ENCODE measurements around the gene KCNK6.

Gene KCNK6

GRCh38 chr19:38319421-38320258, at the start of gene KCNK6:
Gene KCNK6, plus strand, starts transcription at chr19:38319845. Its CDS starts 106 bp downstream, at chr19:38319951.
- no peak for DNase-seq (ENCODE audit: low read depth in 2 of 3, low spot score in 2 of 3)

DNA sequence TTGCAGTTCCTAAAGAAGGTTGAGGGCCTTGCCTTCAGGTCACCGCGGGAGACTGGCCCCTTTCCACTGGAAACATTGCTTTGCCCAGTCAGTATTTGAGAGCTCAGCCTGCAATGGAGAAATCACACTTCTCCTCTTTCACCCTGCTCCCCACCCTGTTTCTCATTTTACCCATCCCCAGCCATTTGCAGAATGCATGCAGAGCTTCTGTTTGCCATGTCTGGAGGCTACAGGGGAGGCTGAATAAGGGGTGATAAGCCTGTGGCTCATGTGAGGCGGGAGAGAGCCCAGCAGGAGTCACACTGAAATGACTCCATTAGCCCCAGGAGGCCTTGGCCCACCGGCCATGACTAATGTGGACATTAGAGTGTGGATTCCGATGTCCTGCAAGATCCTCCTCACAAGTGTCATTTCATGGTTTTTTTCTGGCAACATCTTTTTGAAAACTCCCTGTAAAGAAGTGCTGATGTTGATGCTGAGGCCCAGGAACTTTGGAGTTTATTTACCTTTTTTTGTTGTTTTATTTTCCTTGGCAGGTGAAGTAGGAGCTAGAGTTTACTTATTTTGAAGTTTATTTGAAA, 49.0 kb upstream of the KCNK6 start:
- no peak for DNase-seq (ENCODE audit: low read depth in 2 of 3, low spot score in 2 of 3)

GRCh38 chr19:38273499-38273898, 46.1 kb upstream of the KCNK6 start:
- DNase-seq (ENCODE audit: low read depth in 2 of 3, low spot score in 2 of 3) = no peak

- DNase-seq (ENCODE audit: low read depth in 2 of 3, low spot score in 2 of 3) = no peak
These were observed 44.9 kb upstream of the KCNK6 start for GRCh38 chr19:38274739-38275138.

DNA sequence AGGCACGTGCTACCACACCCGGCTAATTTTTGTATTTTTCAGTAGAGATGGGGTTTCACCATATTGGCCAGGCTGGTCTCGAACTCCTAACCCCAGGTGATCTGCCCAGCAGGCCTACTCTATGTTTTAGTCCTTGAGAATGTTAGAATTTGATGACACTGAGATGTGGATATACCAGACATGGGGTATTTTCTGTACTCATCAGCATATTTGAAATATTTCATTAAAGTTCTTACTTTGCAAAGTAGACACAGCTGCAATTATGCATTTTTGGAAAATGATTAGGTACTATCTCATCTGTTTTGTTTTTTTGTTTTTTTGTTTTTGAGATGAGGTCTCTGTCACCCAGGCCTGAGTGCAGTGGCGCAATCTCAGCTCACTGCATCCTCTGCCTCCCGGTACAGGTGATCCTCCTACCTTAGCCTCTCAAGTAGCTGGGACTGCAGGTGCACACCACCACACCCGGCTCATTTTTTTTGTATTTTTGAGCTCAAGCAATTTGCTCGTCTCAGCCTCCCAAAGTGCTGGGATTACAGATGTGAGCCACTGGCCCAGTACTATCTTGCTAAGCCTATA, 42.6 kb upstream of the KCNK6 start:
- DNase-seq (ENCODE audit: low read depth in 2 of 3, low spot score in 2 of 3) = no peak

GRCh38 chr19:38277549-38277948, 42.1 kb upstream of the KCNK6 start:
- no peak for DNase-seq (ENCODE audit: low read depth in 2 of 3, low spot score in 2 of 3)

- no peak for DNase-seq (ENCODE audit: low read depth in 2 of 3, low spot score in 2 of 3)
These were observed 41.5 kb upstream of the KCNK6 start for GRCh38 chr19:38277969-38278680.

DNA sequence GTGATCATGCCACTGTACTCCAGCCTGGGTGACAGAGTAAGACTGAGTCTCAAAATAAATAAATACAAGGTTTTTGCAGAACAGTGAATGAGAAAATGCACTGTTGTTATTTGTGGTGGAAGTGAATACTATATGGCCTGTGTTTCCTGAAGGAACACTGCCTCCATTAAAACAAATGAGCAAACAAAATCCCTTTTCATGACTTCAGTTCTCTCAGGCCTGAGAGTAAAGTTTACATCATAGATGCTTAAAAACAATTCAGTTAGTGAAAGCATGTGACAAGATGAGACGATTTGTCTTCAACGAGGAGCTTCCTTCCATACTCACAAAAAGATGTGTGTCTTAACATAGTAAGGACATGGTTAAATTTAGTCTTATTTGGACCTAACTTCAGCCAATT, 40.9 kb upstream of the KCNK6 start:
- no peak for DNase-seq (ENCODE audit: low read depth in 2 of 3, low spot score in 2 of 3)

DNA sequence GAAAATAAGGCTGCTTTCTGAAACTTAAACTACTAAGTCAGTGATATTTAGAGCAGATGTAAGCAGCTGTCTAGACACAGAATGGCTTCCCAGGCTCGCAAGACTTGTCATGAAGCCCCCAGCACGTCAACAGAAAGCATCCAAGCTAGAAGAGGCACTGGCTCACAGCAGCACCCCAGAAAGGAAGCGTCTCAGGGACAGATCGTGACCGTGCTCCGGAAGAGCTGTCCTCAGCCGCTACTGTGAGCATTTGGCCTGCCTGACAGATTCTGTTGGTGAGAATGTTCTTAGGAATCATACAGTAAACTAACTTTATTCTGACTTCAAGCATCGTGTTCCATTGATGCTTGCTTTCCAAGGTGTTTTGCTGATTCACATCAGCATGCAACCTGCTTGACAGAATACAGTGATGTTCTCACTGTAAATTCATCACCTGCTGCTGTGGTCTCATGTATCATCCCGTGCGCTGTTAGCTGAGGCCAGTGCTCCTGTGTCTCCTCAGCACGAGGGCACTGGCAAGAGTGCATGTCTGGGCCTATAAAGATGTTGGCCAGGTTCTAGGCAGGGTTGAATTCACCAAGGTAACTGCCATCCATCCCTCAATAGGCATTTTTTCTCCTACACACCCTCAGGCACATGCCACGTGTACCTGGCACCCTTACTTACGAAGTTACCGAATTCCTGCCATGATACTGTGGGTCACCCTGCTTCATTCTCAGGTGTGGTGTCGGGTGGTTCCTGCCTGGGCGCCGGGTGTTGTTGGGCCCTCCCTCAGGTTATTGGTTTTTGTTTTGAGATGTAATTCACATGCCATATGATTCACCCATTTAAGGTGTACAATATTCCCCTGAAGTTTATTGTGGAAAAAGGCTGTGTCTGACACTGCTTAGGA, 39.4 kb upstream of the KCNK6 start:
- no peak for DNase-seq (ENCODE audit: low read depth in 2 of 3, low spot score in 2 of 3)

GRCh38 chr19:38281811-38282566, 37.7 kb upstream of the KCNK6 start:
- no peak for DNase-seq (ENCODE audit: low read depth in 2 of 3, low spot score in 2 of 3)

DNA sequence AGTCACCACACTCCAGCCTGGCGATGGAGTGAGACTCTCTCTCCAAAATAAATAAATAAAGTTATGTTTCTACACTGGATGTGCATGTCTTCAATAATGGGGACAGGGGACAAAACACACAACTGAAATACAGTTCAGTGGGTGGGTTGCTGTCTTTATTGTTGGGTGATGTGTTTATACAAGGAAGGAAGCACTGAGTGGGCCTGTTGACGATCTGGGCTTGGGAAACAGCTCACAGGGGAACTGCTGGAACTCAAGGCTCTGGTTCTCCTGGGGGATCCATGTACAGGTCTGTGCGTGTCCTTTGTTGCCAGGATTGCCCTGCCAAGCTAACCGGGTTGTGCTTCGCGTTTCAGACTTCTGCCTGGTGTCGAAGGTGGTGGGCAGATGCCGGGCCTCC, 36.4 kb upstream of the KCNK6 start:
- DNase-seq (ENCODE audit: low read depth in 2 of 3, low spot score in 2 of 3) = no peak

GRCh38 chr19:38284422-38284821, 35.2 kb upstream of the KCNK6 start:
- no peak for DNase-seq (ENCODE audit: low read depth in 2 of 3, low spot score in 2 of 3)

DNA sequence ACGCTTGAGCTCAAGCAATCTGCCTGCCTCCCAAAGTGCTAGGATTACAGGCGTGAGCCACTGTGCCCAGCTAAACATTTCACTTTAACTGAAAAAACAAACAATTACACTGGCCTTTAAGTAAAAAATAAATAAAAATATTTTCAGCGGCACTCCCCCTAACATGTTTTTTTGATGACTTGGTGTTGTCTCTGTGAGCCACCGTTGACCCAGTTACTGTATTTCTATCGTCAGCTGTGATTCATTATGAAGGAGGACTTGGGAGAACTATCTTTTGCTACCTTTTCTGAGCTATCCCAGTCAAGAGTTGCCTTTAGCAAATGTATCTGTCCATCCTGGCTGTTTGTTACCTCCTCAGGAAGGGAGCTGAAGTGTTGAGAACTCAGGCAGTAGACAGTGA, 34.1 kb upstream of the KCNK6 start:
- DNase-seq (ENCODE audit: low read depth in 2 of 3, low spot score in 2 of 3) = no peak

DNA sequence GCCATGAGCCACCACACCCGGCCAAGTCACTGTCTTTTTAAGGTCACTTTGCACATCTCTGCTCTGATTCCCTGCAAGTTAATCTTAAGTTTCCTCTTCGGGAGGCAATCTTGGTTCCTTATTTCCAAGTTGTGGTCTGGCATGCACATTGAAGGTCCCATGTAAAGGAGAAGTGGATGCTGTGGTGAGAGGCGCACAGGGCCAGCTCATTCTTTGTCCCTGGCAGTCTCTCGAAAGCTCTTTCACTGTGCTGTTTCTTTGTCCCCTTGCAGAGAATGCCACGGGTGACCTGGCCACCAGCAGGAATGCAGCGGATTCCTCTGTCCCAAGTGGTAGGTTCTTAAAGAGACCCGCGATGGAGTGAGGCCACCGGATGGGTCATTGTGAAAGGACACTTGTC, 32.0 kb upstream of the KCNK6 start:
- no peak for DNase-seq (ENCODE audit: low read depth in 2 of 3, low spot score in 2 of 3)

- DNase-seq (ENCODE audit: low read depth in 2 of 3, low spot score in 2 of 3) = no peak
These were observed 31.4 kb upstream of the KCNK6 start for GRCh38 chr19:38288123-38288855.

DNA sequence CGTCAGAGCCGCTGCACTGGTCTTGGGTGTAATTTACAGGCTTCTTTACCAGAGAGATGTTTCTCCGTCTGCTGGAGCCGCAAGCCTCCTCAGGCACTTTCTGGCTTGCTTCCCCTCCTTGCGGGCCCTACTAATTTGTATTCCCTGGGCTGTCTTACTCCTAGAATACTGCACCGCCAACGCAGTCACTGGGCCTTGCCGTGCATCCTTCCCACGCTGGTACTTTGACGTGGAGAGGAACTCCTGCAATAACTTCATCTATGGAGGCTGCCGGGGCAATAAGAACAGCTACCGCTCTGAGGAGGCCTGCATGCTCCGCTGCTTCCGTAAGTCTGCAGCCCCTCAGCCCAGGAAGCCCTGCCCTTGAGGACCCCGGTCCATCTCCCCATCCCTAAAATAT, 29.7 kb upstream of the KCNK6 start:
- no peak for DNase-seq (ENCODE audit: low read depth in 2 of 3, low spot score in 2 of 3)

DNA sequence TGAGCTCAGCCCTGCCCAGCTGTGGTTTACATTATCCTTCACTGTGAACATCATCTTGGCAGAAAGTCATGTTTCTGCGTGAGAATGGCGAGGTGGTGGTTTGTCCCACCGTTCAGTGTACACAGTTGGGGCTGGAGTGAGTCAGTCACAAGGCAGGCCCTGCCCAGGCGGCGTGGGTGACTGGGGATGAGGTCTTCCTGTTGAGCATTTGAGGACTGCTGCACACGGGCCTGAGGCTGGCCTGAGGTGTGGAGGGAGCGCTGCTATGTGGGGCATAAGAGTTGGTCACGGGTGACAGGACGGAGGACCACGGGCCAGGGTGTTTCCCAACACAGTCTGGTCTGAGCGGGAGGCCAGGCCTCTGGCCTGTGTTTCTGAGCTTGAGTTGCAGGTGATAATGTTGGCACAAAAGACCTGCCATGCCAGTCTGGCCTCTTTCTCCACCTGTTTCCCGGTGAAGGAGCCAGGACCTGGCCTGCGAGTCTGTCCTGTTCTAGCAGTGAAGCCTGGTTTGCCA, 29.0 kb upstream of the KCNK6 start:
- no peak for DNase-seq (ENCODE audit: low read depth in 2 of 3, low spot score in 2 of 3)

GRCh38 chr19:38291855-38292254, 27.8 kb upstream of the KCNK6 start:
- DNase-seq (ENCODE audit: low read depth in 2 of 3, low spot score in 2 of 3) = no peak

- DNase-seq (ENCODE audit: low read depth in 2 of 3, low spot score in 2 of 3) = no peak
These were observed 26.4 kb upstream of the KCNK6 start for GRCh38 chr19:38293281-38293680.

Data from activated CD8-positive, alpha-beta memory T cell treated with anti-CD3 and anti-CD28 coated beads for 48 hours (primary cell).